T-helper 1 cell treated with Interleukin-12 subunit alpha and Interleukin-12 subunit beta and Interleukin-4 antibody, amounts not matched to agents 30 ng/mL and 1 ng/mL, for 36 hours (primary cell): ENCODE results near the gene CACNA1G. TPM values are rescaled to one million over a fixed set of nuclear protein-coding genes. Genes with fewer than 3 reads are reported as not detected.

Experiments used
- intact Hi-C: fragments of 100-400 bp; cut with micrococcal nuclease; formaldehyde crosslinking; loops from one replicate; pipeline ENCODE4 v1.15.1; 2024
- total RNA-seq: library from RNA; stranded (reverse); gene quantifications from 2 replicates; pipeline ENCODE4 v1.2.3, GENCODE V29; 2022

CACNA1G gene
- total RNA-seq, 1 donor from 2014 or later = not detected

DNA sequence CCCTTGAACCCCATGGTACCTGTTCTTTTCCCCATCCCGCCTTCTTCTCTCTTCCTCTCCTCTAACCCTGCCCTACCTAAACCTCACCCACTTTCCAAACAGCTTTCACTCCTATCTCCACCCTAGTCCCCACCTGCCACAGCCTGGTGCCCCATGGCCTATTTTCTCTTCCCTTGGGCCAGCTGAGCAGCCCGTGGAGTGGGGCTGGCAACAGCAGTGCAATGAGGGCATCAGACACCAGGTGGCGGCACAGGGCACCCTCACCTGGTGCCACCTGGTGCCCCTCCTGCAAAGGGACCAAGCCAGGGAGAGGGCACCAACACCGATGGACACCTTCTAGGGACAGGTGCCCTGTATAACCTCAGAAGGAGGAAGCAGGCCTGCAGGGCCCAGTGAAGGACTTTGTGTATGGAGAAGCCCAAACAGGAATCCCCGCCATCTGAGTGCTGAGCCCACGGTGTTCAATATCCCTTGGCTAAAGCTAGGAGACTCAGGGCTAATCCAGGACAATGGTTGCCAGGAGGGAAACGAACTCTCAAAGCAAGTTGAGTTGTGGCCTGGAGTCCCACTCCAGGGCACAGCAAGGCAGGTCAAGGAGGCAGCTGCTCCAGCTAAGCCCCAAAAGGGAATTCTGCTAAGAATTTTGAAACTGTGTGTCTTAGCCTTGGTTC lies 70.1 kb downstream of the CACNA1G start:
- intact Hi-C loops = loop anchor here (1.0 to 2.0 kb wide), 2 partner anchors 65 to 74 kb away; no protein-coding TSS in a partner anchor

DNA sequence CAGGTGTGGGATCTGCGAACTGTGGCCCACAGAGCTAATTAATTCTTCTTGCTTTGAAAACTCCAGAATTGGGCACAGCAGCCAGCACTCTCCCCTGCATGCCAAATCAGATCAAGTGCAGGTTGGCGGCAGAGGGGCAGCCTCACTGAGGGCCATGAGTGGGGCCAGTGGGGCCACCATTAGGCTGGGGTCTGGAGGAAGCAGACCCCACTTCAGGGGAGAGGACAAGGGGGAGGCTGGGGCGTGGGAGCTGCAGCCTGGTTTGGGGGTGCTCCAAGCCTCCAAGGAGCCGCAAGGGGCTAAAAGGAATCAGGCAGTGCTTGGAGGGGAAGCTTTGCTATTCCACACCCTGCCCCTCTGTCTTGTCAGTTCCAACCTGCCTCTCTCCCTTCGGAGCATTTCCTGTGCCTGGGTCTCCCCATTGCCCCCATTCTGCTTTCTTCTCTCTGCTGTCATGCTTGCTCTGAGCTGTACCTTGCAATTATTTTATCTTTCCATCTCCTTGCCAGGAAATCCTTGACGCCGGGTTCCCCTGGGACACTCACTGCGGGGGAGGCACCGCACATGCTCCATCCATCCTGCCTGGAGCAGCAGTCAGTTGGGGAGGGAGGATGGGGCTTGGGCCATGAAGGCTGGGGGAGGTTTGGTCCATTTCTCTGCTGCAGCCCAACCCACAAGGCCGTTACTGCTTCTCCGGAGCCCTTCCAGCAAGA lies 70.8 kb downstream of the CACNA1G start:
- intact Hi-C loops = loop anchor here (2.0 kb wide), 1 partner anchor 73 kb away; no protein-coding TSS in a partner anchor

DNA sequence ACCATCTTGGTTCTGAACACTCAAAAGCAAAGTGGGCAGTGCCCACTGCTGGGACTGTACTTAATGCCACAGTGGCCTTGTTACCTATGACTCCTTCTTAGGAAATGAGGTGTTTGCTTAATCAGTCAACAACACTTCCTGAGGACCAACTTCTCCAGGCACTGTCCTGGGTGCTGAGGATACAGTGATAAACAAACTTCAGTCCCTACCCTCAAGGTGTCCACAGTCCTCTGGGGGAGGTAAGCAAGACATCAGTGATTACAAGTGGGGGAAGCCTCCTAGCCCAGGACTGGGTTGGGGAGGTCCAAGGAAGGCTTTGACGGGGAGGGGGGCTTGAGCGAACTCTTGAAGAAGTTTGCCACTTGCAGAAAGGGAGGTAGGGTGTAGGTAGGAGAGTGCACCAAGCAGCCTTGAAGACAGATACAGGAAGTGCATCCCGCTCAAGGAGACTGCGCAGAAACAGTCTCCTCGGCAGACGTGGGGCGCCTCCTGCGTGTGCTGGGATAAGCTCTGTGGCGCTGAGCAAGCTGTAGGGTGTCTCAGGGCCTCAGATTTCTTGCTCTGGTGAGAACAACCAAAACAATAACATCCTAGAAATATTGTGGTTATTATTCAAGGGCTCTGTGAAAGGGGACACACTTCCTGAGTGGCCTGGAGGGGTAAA lies 71.5 kb downstream of the CACNA1G start:
- intact Hi-C loops = loop anchor here (2.0 kb wide), 1 partner anchor 73 kb away; no protein-coding TSS in a partner anchor

DNA sequence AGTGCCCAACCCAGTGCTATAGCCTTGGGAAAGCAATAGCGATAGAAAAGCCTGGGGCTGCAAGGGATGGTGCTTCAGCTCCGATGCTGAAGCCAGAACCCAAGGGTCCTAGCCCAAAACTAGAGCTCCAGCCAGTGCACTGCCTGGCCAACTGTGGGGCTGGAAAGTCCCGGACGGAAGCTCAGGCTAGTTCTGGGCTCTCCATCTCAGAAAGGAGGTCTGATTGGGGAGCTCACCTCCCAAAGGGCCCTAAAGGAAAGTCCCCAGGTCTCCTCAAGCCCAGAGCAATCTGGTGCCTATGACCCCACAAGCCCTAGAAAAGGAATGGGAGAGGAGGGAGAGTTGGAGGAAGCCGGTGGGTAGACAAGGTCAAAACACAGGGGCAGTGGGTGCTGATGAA lies 72.1 kb downstream of the CACNA1G start:
- intact Hi-C loops = no loop called here

DNA sequence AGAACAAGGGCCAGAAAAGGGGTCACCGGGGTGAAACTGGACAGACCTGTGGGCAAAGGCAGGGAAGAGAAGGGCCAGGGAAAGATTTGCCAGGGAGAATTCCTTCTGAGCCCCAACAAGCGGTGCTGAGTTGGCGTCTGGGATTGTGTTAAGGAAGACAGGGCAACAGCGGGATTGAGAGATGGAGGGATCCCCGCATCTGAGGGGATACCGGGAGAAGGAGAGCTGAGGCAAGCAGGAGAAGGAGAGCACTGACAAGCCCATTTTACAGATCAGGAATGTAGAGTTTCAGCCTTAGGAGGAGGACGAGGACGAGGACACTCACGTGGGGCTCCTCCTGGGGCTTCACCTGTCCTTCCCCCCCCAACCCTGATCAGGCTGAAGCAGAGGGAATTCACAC lies 73.2 kb downstream of the CACNA1G start:
- intact Hi-C loops = no loop called here

DNA sequence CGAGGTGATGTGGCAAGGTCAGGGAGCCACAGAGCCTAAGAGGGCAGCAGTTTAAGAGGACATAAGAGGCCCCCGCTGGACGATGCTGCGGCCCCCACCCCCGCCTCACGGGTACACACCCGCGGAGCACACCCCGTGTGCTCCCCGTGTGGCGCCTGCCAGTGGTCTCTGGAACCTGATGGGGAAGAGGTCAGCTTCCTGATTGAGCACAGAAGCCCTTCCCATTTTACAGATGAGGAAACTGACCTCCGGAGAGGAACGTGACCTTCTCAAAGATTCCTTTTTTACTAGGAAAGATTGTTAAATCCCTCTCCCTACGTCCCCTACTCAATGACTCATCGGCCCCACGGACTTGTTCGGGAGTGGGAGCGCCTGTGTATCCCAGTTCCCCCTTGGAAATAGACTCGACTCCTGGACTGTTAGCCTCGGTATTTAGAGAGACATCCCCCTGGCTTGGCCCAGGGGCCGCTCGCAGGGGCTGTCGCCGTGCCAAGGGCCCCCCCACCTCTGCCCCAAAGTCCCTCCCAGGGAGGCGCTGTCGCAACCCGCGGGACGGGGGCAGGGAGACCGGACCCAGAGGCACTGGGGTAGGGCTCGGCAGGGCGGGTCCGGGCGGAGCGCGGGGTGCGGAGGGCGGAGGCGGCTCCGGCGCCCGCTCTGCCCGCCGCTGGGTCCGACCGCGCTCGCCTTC lies 73.9 kb downstream of the CACNA1G start, which contains the start of gene ABCC3:
Gene ABCC3, plus strand, starts transcription at position 658 of the 691 bp plus-strand sequence. CDS start 56 bp downstream, outside the sequence.
- intact Hi-C loops = no loop called here

DNA sequence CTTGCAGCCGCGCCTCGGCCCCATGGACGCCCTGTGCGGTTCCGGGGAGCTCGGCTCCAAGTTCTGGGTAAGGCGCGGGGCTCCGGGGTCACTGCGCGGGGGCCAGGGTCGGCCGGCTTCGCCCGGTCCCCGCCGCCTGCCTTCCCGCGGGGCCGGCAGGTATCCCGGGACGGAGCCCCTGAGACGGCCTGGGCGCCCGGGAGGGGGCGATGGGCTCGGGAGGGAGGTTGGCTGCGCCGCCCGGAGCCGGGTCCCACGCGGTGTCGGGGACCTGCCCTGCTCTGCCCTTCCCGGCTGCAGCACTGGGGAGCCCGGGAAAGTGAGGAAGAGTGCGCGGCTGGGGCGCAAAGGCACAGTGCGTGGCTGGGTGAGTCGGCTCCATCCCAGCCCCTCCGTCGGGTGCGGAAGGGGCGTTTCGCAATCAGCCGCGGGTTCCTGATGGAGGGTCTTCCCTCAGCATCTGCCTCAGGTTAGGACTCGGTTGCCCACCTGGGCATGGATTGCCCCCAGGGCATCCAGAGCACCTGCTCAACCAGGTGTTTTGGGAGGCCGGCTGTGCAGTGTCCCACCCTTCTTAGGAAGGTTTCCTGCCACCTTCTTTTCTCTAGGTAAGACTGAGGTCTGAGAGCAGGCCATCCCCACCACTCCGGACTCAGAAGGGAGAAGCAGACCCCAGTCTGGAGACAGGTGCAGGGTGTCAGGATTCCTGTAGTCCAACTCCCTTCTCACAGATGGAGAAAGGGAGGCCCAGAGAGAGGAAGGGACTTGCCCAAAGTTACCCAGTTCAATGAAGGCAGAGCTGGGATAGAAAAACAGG lies 74.6 kb downstream of the CACNA1G start:
- intact Hi-C loops = no loop called here

DNA sequence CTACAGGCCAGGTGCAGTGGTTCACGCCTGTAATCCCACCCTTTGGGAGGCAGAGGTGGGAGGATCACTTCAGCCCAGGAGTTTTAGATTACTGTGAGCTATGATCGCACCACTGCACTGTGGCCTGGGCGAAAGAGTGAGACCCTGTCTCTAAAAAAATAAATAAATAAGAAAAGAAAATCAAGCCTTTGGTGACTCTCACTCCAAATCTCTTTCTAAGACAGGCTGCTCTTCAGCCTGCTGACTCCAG lies 75.1 kb downstream of the CACNA1G start:
- intact Hi-C loops = no loop called here

DNA sequence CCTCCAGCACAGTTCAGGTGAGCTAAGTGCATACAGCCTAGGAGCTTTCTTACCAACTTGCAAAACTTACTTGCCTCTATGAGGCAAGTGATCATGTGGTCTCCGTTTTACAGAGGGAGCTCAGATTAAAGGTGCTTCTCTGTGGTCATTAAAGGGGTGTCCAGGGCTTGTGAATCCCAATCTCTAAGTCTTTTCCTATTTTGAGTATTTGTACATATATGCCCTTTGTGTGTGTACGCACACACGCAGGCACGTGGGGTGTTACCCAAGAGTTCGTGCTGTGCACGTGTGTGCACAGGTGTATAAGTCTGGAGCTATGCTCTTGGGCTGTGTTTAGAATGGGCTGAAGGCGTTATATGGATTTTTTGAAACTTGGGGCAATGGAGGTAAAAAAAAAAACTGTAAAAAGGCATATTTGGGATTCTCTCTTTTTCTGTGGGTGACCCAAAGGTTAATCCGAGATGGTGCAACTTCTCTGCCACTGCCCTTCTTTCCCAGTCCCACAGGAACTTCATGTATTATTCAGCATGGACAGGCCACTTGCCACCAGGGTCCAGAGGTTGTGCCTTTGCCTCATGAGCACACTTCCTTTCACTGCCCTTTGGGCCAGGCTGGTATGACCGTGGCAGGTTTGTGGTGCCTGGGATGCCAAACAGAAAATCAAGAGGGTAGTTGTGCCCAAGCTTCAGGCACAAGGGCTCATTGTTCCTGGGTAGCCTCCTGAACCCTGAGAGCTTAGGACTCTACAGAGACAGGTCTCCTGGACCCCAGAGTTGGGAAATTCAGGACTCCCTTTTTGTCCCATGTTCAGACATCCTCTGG lies 75.7 kb downstream of the CACNA1G start:
- intact Hi-C loops = no loop called here

DNA sequence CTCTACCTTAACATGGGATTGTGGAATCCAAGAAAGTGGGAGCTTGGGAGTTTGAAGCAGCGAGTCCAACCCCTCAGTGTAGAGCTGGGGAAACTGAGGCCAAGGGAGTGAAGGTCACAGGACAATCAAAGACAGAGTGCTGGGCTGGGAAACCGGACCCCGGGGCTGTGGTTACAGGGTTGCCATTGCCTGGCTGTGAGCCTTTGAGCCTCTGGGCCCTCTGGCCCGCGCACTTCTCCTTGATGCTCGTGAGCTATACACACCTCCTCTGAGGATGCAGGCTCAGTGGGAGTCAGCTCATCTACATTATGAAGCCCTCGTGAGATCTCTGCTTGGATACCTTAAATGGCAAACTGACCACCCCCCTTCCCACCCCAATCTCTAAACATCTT lies 76.3 kb downstream of the CACNA1G start:
- intact Hi-C loops = no loop called here

DNA sequence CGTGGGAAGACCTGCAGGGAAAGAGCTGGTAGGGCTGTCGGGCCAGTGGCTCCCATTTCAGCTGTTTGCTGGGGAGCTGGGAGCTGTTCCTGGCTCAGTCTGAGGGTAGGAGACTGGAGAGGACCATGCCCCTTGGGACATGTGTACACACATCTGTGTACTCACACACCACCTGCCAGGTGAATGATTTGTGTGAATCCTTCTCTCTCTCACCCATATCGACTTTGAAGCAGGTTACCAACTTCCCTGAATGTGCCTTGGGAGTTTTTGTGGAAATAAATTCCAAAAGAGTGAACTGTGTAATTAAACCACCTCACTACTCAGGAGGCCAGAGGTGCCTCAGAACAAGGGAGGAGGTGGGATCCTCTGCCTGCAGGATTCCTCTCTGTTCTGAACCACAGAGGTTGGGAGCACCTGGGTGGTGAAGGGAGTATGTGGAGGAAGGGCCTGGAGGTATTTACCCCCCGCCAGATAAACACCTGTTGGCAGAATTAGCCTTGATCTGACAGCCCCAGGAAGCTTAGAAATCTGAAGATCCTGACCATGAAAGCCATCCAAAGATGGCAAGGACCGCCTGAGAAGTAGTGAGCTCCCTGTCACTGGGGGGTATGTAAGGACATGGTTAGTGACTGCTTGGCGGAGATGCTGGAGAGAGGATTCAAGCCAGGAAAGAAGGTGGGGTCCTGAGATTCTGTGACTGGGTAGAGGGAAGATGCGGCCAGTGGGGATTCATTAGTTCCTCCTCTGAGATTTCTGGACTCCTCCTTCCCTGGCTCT lies 77.5 kb downstream of the CACNA1G start:
- intact Hi-C loops = no loop called here

DNA sequence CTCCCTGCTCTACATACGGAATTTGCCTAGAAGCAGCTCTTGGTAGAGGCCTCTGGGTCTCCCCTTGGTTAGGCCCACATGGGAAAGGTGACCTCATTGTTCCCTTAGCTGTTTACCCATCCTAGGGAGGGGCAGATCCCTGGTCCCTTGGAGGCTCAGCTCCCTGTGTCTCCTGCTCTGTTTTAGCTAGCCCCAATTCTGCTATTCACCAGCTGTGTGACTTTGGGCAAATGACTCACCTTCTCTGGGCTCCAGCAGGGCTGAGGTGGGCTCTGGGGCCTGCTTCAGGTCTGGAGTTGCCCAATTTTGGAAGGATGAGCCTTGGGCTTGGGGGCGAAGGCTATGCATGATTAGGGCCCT lies 78.1 kb downstream of the CACNA1G start:
- intact Hi-C loops = no loop called here

DNA sequence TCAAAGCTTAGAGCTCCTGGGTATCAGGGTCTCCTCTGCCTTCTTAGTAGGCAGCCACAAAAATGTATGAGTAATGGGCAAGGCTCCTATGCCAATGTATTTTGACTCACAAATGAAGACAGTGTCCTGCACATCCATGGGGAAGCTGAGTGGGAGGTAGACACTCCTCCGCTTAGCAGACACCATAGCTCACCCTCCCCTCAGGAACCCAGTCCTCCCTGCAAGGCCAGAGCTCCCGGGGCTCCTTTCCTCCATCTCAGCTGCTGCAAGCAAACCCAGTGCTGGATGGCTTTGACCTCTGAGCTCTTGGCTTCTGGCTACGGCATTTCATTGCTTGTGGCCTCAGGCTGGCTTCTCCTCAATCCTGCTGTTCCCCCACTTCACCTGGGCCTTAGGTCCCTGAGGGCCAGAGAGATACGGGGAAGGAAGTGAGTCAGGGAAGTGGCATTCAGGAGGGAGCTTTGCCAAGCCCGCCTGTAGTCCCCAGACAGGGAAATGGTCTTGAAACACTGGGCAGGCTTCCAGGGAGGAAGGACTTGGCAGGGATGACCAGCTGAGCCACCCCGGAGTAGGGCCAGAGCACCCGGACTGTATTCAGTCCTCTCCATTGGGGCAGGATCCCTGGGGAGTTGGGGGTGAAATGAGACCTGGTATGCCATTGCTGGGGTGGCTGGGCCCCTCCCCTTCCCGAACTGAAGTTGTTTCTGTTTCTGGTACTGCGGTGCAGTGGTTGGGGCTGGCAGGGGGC lies 78.6 kb downstream of the CACNA1G start:
- intact Hi-C loops = no loop called here

DNA sequence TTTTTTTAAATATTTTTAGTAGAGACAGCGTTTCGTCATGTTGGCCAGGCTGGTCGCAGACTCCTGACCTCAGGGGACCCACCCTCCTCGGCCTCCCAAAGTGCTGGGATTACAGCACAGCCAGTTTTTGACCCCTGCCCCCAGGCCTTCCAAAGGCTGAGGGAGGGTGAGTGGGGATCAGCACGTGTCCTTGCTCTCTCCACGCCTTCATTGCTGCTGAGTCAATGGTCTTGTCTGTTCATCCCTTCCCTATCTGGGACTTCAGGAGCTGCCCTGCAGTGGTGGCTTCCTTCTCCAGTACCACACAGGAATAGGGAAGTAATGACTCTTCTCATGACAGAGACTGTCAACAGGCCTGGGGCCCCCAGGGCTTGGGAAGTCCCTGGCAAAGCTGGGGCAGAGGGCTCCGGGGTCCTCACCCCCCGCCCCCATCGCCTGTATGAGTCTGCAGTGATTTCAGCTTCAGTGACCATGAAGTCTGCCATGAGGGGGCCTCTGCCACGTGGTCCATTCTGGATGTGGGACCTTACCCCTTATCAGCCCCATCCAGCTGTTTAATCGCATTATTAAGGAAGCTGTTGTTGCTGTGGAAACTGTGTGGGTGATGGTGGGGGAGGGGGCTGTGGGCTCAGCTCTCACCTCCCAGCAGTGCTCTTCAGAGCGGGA lies 80.3 kb downstream of the CACNA1G start:
- intact Hi-C loops = no loop called here

DNA sequence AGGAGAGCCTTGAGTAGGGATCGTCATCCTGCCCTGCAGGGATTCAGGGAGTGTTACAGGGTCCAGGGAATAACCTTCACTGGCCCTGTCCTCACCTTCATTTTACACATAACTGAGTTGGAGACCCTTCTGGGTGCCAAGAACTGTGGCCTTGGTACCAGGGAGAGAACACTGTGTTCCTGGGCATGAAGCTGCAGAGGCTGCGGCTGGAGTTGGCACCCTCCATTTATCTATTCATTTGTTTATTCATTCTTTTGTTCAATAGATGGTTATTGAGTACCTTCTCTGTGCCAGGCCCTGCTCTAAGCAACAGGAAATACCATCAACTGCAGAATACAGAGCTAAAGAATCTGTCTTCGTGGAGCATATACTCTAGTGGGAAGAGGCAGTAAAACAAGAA lies 80.8 kb downstream of the CACNA1G start:
- intact Hi-C loops = no loop called here

DNA sequence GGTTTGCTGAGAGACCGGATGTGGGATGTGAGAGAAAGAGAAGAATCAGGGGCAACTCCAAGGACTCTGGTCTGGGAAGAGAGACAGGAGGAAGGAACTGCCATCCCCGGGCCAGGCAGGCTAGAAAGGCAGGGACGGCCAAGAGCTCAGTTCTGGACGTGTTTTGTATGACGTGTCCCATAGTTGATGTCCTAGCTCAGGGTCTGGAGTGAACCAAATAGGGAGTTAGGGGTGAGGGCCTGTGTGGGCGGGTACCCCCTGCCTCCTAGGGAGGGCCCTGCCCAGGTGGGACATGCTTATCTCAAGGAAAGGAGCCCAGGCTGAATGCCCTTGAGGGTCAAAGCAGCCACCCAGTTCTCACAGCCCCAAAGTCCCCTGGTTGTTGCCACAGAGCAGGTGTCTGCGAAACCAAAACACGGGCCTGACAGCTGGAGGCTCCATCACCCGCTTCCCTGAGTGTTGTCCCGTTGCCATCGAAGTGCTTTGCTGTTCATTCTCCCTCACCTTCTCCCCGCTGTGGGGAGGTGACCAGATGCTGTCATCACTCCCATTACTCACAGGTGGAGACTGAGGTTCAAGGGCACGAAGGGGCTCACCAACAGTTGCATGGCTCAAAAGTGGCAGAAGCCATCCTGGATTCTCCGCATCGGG lies 81.7 kb downstream of the CACNA1G start:
- intact Hi-C loops = no loop called here

DNA sequence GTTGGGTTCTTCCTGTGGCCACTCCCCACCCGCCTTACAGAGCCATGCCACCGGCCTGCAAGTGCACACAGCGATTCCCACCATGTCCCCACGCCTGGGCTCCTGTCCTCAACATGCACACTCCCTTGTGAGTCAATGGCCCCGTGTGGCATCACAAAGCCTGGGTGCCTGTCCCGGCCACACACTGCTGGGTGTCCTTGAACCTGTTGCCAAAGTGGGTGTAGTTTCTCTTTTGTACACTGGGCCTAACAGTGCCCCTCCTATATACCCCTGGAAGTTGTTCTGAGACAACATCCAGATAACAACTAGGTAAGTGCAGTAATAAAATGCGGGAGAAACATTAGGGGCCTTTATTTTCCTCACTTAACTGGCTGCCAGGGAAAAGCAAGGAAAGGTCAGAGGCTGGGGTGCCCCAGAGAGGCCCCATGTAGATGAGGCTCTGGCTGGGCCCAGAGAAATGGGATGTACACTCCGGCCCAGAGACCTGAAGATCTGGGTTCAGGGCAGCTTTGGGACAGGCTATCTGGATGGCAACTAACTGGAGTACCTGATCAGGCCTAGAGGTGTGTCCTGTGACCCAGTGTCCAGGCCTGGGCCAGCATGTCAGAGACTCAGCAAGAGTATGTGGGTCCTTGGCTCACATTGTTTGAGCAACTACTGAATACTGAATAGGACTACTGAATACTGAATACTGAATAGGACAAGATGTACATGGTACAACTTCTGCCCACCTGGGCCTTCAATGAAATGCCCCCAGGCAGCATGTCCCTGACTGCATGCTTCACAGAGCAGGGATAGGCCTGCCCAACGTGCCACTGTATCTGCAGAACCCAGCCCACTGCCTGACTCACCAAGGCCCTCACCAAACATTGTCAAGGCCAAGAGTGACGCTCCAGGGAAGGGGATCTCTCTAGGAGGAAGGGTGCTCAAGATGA lies 82.5 kb downstream of the CACNA1G start:
- intact Hi-C loops = no loop called here
